WTC11 (cell line): ENCODE results near the gene SYNGR2. TPM values are rescaled to one million over a fixed set of nuclear protein-coding genes. Genes with fewer than 3 reads are reported as not detected.

Source experiments
- ATAC-seq: fragments of 200-7000 bp; cut with Tn5 transposase; 2 replicates; pipeline ENCODE4 v1.10.0; 2021; ENCODE audit warnings: mild to moderate bottlenecking, moderate library complexity
- CTCF ChIA-PET: fragments of 300-600 bp; sonication (Branson Sonifier 250); formaldehyde crosslinking; loops from one replicate; lab custom pipeline; 2021; ENCODE audit warnings: antibody characterized with exemption; lab: Charles Lee
- POLR2A ChIA-PET: fragments of 350-600 bp; sonication (Branson Sonifier 250); formaldehyde crosslinking; loops from one replicate; lab custom pipeline; 2021; ENCODE audit warnings: antibody characterized with exemption; lab: Charles Lee
- DNase-seq: peaks from one replicate; pipeline ENCODE4 v3.0.0; 2021; ENCODE audit warnings: low spot score
- H3K27ac Mint-ChIP-seq: 2 replicates; pipeline ENCODE4 v1.8.0; 2021; ENCODE audit warnings: mixed read lengths
- H3K27me3 Mint-ChIP-seq: 2 replicates; pipeline ENCODE4 v1.8.0; 2021; ENCODE audit warnings: low read depth, mild to moderate bottlenecking, moderate library complexity, mixed read lengths
- H3K36me3 Mint-ChIP-seq: 2 replicates; pipeline ENCODE4 v1.8.0; 2021; ENCODE audit warnings: mixed read lengths
- H3K4me1 Mint-ChIP-seq: 2 replicates; pipeline ENCODE4 v1.8.0; 2022; ENCODE audit warnings: mixed read lengths
- H3K4me3 Mint-ChIP-seq: 2 replicates; pipeline ENCODE4 v1.8.0; 2021; ENCODE audit warnings: mild to moderate bottlenecking, moderate library complexity, mixed read lengths
- H3K9me3 Mint-ChIP-seq: 2 replicates; pipeline ENCODE4 v1.8.0; 2021; ENCODE audit warnings: mixed read lengths
- CBFB ChIP-seq: sonication (generic); formaldehyde crosslinking; IDR thresholded peaks from 2 replicates; pipeline ENCODE4 v1.8.1; 2022; ENCODE audit warnings: mild to moderate bottlenecking, low read depth, missing genetic modification reagents
- CREB1 ChIP-seq: sonication (generic); formaldehyde crosslinking; IDR thresholded peaks from 2 replicates; pipeline ENCODE4 v1.8.0; 2023; ENCODE audit warnings: mild to moderate bottlenecking, missing genetic modification reagents
- ELF4 ChIP-seq: sonication (generic); formaldehyde crosslinking; IDR thresholded peaks from 2 replicates; pipeline ENCODE4 v1.8.1; 2022; ENCODE audit warnings: low read depth, mild to moderate bottlenecking, moderate library complexity, missing genetic modification reagents
- JAZF1 ChIP-seq: fragments of 250-450 bp; sonication (Bioruptor Pico); IDR thresholded peaks from 2 replicates; pipeline ENCODE4 v1.9.0; 2021; ENCODE audit warnings: moderate library complexity, mild to moderate bottlenecking, inconsistent platforms
- JUN ChIP-seq: sonication (generic); formaldehyde crosslinking; IDR thresholded peaks from 2 replicates; pipeline ENCODE4 v1.8.0; 2023; ENCODE audit warnings: mild to moderate bottlenecking, missing genetic modification reagents
- MXD4 ChIP-seq: fragments of 250-450 bp; sonication (Bioruptor Pico); IDR thresholded peaks from 2 replicates; pipeline ENCODE4 v1.8.0; 2021; ENCODE audit warnings: mild to moderate bottlenecking, moderate library complexity, borderline replicate concordance
- MYBL2 ChIP-seq: sonication (generic); formaldehyde crosslinking; IDR thresholded peaks from 2 replicates; pipeline ENCODE4 v1.8.1; 2023; ENCODE audit warnings: mild to moderate bottlenecking, moderate library complexity, missing genetic modification reagents
- NR2C2 ChIP-seq: sonication (generic); formaldehyde crosslinking; IDR thresholded peaks from 2 replicates; pipeline ENCODE4 v1.8.0; 2022; ENCODE audit warnings: mild to moderate bottlenecking, missing genetic modification reagents
- SP1 ChIP-seq: sonication (generic); formaldehyde crosslinking; conservative IDR thresholded peaks from 2 replicates; pipeline ENCODE4 v1.8.1; 2022; ENCODE audit warnings: missing genetic modification reagents
- TEAD4 ChIP-seq: sonication (generic); formaldehyde crosslinking; IDR thresholded peaks from 2 replicates; pipeline ENCODE4 v1.8.0; 2022; ENCODE audit warnings: mild to moderate bottlenecking, missing genetic modification reagents
- ZNF138 ChIP-seq: sonication (generic); formaldehyde crosslinking; conservative IDR thresholded peaks from 2 replicates; pipeline ENCODE4 v1.8.1; 2022; ENCODE audit warnings: mild to moderate bottlenecking, moderate library complexity, missing genetic modification reagents
- total RNA-seq: library from RNA; stranded (reverse); gene quantifications from 3 replicates; pipeline ENCODE4 v1.2.3, GENCODE V29; 2021
- TF ChIP-seq, protein P1 (sequence below): sonication (generic); formaldehyde crosslinking; IDR thresholded peaks from 2 replicates; pipeline ENCODE4 v1.8.0; 2023; ENCODE audit warnings: mild to moderate bottlenecking, missing genetic modification reagents
- TF ChIP-seq, protein P2 (sequence below): sonication (generic); formaldehyde crosslinking; IDR thresholded peaks from 2 replicates; pipeline ENCODE4 v1.8.0; 2022; ENCODE audit warnings: mild to moderate bottlenecking, missing genetic modification reagents
- TF ChIP-seq, protein P3 (sequence below): fragments of 250-450 bp; sonication (Bioruptor Pico); IDR thresholded peaks from 2 replicates; pipeline ENCODE4 v1.9.0; 2021; ENCODE audit warnings: mild to moderate bottlenecking
- TF ChIP-seq, protein P4 (sequence below): sonication (generic); formaldehyde crosslinking; IDR thresholded peaks from 2 replicates; pipeline ENCODE4 v1.8.0; 2023; ENCODE audit warnings: missing genetic modification reagents, mild to moderate bottlenecking, borderline replicate concordance
- TF ChIP-seq, protein P5 (sequence below): sonication (generic); formaldehyde crosslinking; IDR thresholded peaks from 2 replicates; pipeline ENCODE4 v1.8.1; 2023; ENCODE audit warnings: mild to moderate bottlenecking, missing genetic modification reagents, moderate library complexity

The SYNGR2 gene
- total RNA-seq, 1 experiment from 2014 or later = 47.7 TPM

DNA sequence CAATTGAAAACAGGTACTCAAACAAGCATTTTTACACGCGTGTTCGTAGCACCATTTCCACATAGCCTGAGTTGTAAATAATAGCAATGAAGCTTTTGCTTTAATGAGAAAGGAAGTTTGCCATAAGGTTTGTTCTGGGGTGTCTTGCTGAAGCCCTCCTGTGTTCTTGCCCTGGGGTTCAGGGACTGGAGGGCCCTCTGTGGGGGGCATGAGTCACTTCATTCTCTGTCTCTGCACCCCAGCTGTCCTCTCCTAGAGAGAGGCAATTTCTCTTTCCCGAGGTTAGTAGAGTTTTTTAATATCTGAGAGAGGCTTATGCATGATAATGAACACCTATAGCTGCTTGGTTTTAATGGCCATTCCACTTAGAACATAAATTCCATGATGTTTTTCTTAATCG, 28.3 kb downstream of the SYNGR2 start:
- TF ChIP-seq TEAD4 (CRISPR knock-in tag) = no peak
- TF ChIP-seq CBFB (CRISPR knock-in tag) = no peak
- no peak for TF ChIP-seq JUN (CRISPR knock-in tag)
- TF ChIP-seq CREB1 = no peak
- TF ChIP-seq, protein P1, sequence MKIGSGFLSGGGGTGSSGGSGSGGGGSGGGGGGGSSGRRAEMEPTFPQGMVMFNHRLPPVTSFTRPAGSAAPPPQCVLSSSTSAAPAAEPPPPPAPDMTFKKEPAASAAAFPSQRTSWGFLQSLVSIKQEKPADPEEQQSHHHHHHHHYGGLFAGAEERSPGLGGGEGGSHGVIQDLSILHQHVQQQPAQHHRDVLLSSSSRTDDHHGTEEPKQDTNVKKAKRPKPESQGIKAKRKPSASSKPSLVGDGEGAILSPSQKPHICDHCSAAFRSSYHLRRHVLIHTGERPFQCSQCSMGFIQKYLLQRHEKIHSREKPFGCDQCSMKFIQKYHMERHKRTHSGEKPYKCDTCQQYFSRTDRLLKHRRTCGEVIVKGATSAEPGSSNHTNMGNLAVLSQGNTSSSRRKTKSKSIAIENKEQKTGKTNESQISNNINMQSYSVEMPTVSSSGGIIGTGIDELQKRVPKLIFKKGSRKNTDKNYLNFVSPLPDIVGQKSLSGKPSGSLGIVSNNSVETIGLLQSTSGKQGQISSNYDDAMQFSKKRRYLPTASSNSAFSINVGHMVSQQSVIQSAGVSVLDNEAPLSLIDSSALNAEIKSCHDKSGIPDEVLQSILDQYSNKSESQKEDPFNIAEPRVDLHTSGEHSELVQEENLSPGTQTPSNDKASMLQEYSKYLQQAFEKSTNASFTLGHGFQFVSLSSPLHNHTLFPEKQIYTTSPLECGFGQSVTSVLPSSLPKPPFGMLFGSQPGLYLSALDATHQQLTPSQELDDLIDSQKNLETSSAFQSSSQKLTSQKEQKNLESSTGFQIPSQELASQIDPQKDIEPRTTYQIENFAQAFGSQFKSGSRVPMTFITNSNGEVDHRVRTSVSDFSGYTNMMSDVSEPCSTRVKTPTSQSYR (CRISPR knock-in tag) = no peak
- TF ChIP-seq, all 79 proteins: peak for 0
- DNase-seq = no peak
- ChIA-PET CTCF (interaction anchor here (1.7 to 4.7 kb wide), 2 partner anchors 21 to 54 kb away, joined by 5 to 23 read pairs; no protein-coding TSS in a partner anchor), POLR2A (no interaction called here)
- Mint-ChIP-seq H3K36me3 (peaks cover 44% of the 10 kb centered on the region), H3K27ac (peak overlapping the region; percentile 72; the same call in 1 of the 2 replicates), H3K4me3 (no peak overlapping the region), H3K27me3 (no peaks in the 10 kb centered on the region), H3K9me3 (no peaks in the 10 kb centered on the region), H3K4me1 (peaks cover 29% of the 10 kb centered on the region)
- ATAC-seq = no peak

DNA sequence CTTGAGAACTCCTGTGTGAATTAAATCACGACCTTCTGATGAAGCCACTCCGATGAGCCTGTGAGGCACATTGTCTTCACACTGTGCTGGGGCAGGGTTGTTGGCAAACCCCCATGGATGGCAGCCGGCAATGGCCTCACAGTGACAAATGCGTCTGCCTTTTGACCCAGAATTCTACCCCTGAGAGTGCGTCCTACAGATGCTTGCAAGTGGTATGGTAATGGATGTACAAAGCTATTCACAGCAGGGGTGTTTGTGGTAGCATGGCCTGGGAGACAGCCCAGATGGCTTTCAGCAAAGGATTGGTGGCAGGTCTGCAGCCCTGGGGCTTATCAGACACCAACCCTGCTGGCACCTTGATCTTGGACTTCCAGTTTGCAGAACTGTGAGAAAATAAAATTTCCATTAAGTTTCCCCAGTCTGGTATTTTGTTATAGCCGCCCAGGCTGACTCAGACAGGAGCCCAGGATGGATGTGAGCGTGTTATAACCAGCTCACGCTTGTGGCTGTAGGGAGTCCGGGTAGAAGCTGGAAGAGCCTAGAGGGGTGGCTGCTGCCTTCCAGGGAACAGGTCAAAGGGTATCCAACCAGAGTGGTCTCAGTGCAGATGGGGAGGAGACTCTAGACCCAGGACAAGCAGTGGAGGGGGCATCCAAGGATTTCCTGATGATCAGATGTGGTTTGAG, 28.9 kb downstream of the SYNGR2 start:
- H3K27me3 Mint-ChIP-seq = no peaks in the 10 kb centered on the region
- peak overlapping the region; percentile 66; the same call in 1 of the 2 replicates for H3K27ac Mint-ChIP-seq
- ATAC-seq (peak; percentile 34), DNase-seq (no peak)
- H3K9me3 Mint-ChIP-seq = no peaks in the 10 kb centered on the region
- POLR2A ChIA-PET = interaction anchor here (0.9 kb wide), 1 partner anchor 11 kb away, joined by 3 read pairs; the partner anchor contains the start of genes AFMID and TK1
- H3K36me3 Mint-ChIP-seq = peaks cover 45% of the 10 kb centered on the region
- no peak overlapping the region for H3K4me3 Mint-ChIP-seq
- no peak for TF ChIP-seq CREB1
- peaks cover 29% of the 10 kb centered on the region for H3K4me1 Mint-ChIP-seq
- CTCF ChIA-PET = interaction anchor here (0.9 to 4.7 kb wide), 4 partner anchors 11 to 112 kb away, joined by 4 to 23 read pairs (median 4); no protein-coding TSS in a partner anchor

DNA sequence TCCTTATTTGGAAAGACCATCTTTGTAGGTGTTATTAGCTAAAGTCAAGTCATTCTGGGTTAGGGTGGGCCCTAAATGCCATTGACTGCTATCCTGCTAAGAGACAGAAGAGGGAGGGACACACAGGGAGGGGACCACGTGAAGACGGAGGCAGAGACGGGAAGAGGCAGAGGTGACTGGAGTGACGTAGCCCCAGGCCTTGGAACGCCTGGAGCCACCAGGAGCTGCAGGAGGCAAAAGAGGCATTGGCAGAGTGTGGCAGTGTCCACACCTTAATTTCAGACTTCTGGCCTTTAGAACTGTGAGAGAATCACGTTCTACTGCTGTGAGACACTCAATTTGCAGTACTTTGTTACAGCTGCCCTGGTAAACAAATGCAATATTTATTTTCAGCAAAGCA, 32.1 kb downstream of the SYNGR2 start:
- H3K36me3 Mint-ChIP-seq = peaks cover 45% of the 10 kb centered on the region
- H3K4me1 Mint-ChIP-seq = peaks cover 29% of the 10 kb centered on the region
- no peaks in the 10 kb centered on the region for H3K9me3 Mint-ChIP-seq
- no peak for DNase-seq
- CTCF ChIA-PET = interaction anchor here (4.7 to 5.1 kb wide), 2 partner anchors 14 to 25 kb away, joined by 23 to 26 read pairs; partner anchors contain the start of genes AFMID and TK1
- no peak overlapping the region for H3K27ac Mint-ChIP-seq
- H3K4me3 Mint-ChIP-seq = no peak overlapping the region
- no peak for ATAC-seq
- POLR2A ChIA-PET = no interaction called here
- TF ChIP-seq, protein P2, sequence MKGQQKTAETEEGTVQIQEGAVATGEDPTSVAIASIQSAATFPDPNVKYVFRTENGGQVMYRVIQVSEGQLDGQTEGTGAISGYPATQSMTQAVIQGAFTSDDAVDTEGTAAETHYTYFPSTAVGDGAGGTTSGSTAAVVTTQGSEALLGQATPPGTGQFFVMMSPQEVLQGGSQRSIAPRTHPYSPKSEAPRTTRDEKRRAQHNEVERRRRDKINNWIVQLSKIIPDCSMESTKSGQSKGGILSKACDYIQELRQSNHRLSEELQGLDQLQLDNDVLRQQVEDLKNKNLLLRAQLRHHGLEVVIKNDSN (CRISPR knock-in tag) = no peak
- no peaks in the 10 kb centered on the region for H3K27me3 Mint-ChIP-seq

DNA sequence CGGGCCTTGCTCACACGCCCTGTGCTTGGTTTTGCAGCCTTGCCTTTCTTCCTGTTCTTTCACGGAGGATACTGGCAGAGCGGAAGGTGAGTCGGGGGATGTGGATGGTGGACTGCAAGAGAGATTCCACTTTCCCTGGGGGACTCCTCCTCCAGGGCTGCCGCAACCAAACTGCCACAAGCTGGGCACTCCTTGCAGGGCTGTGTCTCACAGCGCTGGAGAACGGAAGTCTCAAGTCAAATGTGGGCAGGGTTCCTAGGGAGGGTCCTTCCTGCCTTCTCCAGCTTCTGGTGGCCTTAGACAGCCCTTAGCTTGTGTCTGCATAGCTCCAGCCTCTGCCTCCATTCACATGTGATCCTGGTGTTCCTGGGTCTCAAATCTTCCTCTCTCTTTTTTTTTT, 34.3 kb downstream of the SYNGR2 start:
- CTCF ChIA-PET = interaction anchor here (1.1 to 5.1 kb wide), 3 partner anchors 16 to 48 kb away, joined by 3 to 26 read pairs (median 14); partner anchors contain the start of genes AFMID and TK1
- ATAC-seq = no peak
- Mint-ChIP-seq H3K4me1 (peaks cover 12% of the 10 kb centered on the region), H3K27me3 (no peaks in the 10 kb centered on the region), H3K36me3 (peaks cover 32% of the 10 kb centered on the region), H3K9me3 (no peaks in the 10 kb centered on the region), H3K4me3 (no peak overlapping the region), H3K27ac (no peak overlapping the region)
- POLR2A ChIA-PET = interaction anchor here (0.7 kb wide), 1 partner anchor 85 kb away, joined by 10 read pairs; no protein-coding TSS in a partner anchor
- no peak for DNase-seq
- TF ChIP-seq ELF4 = no peak
- TF ChIP-seq, protein P3, sequence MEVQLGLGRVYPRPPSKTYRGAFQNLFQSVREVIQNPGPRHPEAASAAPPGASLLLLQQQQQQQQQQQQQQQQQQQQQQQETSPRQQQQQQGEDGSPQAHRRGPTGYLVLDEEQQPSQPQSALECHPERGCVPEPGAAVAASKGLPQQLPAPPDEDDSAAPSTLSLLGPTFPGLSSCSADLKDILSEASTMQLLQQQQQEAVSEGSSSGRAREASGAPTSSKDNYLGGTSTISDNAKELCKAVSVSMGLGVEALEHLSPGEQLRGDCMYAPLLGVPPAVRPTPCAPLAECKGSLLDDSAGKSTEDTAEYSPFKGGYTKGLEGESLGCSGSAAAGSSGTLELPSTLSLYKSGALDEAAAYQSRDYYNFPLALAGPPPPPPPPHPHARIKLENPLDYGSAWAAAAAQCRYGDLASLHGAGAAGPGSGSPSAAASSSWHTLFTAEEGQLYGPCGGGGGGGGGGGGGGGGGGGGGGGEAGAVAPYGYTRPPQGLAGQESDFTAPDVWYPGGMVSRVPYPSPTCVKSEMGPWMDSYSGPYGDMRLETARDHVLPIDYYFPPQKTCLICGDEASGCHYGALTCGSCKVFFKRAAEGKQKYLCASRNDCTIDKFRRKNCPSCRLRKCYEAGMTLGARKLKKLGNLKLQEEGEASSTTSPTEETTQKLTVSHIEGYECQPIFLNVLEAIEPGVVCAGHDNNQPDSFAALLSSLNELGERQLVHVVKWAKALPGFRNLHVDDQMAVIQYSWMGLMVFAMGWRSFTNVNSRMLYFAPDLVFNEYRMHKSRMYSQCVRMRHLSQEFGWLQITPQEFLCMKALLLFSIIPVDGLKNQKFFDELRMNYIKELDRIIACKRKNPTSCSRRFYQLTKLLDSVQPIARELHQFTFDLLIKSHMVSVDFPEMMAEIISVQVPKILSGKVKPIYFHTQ = no peak
- no peak for TF ChIP-seq NR2C2 (CRISPR knock-in tag)
- TF ChIP-seq SP1 (CRISPR knock-in tag) = no peak
- TF ChIP-seq MXD4 (CRISPR knock-in tag) = no peak
- no peak for TF ChIP-seq ZNF138
- no peak for TF ChIP-seq MYBL2
- no peak for TF ChIP-seq JAZF1 (CRISPR knock-in tag)
- TF ChIP-seq, protein P4, sequence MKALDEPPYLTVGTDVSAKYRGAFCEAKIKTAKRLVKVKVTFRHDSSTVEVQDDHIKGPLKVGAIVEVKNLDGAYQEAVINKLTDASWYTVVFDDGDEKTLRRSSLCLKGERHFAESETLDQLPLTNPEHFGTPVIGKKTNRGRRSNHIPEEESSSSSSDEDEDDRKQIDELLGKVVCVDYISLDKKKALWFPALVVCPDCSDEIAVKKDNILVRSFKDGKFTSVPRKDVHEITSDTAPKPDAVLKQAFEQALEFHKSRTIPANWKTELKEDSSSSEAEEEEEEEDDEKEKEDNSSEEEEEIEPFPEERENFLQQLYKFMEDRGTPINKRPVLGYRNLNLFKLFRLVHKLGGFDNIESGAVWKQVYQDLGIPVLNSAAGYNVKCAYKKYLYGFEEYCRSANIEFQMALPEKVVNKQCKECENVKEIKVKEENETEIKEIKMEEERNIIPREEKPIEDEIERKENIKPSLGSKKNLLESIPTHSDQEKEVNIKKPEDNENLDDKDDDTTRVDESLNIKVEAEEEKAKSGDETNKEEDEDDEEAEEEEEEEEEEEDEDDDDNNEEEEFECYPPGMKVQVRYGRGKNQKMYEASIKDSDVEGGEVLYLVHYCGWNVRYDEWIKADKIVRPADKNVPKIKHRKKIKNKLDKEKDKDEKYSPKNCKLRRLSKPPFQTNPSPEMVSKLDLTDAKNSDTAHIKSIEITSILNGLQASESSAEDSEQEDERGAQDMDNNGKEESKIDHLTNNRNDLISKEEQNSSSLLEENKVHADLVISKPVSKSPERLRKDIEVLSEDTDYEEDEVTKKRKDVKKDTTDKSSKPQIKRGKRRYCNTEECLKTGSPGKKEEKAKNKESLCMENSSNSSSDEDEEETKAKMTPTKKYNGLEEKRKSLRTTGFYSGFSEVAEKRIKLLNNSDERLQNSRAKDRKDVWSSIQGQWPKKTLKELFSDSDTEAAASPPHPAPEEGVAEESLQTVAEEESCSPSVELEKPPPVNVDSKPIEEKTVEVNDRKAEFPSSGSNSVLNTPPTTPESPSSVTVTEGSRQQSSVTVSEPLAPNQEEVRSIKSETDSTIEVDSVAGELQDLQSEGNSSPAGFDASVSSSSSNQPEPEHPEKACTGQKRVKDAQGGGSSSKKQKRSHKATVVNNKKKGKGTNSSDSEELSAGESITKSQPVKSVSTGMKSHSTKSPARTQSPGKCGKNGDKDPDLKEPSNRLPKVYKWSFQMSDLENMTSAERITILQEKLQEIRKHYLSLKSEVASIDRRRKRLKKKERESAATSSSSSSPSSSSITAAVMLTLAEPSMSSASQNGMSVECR (CRISPR knock-in tag) = no peak
- TF ChIP-seq, protein P5, sequence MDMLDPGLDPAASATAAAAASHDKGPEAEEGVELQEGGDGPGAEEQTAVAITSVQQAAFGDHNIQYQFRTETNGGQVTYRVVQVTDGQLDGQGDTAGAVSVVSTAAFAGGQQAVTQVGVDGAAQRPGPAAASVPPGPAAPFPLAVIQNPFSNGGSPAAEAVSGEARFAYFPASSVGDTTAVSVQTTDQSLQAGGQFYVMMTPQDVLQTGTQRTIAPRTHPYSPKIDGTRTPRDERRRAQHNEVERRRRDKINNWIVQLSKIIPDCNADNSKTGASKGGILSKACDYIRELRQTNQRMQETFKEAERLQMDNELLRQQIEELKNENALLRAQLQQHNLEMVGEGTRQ = no peak
